ENCODE measurements around the gene EFR3B.

GRCh38 chr2:25116956-25117355 is 75.1 kb downstream of the EFR3B start:
- TF ChIP-seq CTCF (IDR thresholded peaks at IDR 0.05) (no peak), EP300 (IDR thresholded peaks at IDR 0.05) (no peak), POLR2A (IDR thresholded peaks at IDR 0.05) (no peak)

All from ovary (tissue), 3 donors.